K562 (cell line): ENCODE measurements around the gene AFAP1.

Experiments
- CBX5 ChIP-seq: IDR thresholded peaks from 2 replicates; pipeline ENCODE4 v1.6.1; 2014; ENCODE audit warnings: low read depth, borderline replicate concordance
- CEBPB ChIP-seq: fragments of 450-650 bp; IDR thresholded peaks from 2 replicates; pipeline ENCODE4 v1.6.1; 2016; ENCODE audit warnings: missing genetic modification characterization, missing compliant biosample characterization
- USF2 ChIP-seq: sonication (generic); formaldehyde crosslinking; IDR thresholded peaks from 2 replicates; pipeline ENCODE4 v1.5.0; 2020; ENCODE audit warnings: missing genetic modification reagents
- YY1 ChIP-seq, 3 experiments: IDR thresholded peaks; 2 replicates each; pipeline ENCODE4 v1.6.1; 2011; ENCODE audit warnings: low read length in 2 of 3, mild to moderate bottlenecking in 2 of 3, moderate library complexity in 2 of 3, borderline replicate concordance in 1 of 3, control low read depth in 1 of 3, low read depth in 1 of 3; ENCODE audit not compliant: insufficient read depth in 3 of 3, insufficient replicate concordance in 2 of 3, control insufficient read depth in 1 of 3, insufficient read length in 1 of 3; ENCODE audit errors: extremely low read depth in 1 of 3

GRCh38 chr4:7739077-7739917, 200.4 kb downstream of the AFAP1 start:
- TF ChIP-seq YY1 (IDR thresholded peaks at IDR 0.05; ENCODE audit: borderline replicate concordance in 1 of 3, control insufficient read depth in 1 of 3, extremely low read depth in 1 of 3, insufficient read depth in 3 of 3, insufficient read length in 1 of 3, insufficient replicate concordance in 2 of 3, low read depth in 1 of 3, low read length in 2 of 3) (no peak), CEBPB (tag) (no peak), USF2 (CRISPR knock-in tag) (no peak), CBX5 (no peak)
